DMS79 treated with DMSO at 0.1 percent for 48 hours (cell line): ENCODE data around the gene C16orf92.
"Not testable (repeated sequence)": the region's sequence is repeated elsewhere in the genome, so short reads cannot be mapped to it uniquely, and the experiment has no call there.

Source experiments
- DNase-seq: peaks from one replicate; lab custom pipeline; 2025; lab: John Stamatoyannopoulos, UW

C16orf92 gene

DNA sequence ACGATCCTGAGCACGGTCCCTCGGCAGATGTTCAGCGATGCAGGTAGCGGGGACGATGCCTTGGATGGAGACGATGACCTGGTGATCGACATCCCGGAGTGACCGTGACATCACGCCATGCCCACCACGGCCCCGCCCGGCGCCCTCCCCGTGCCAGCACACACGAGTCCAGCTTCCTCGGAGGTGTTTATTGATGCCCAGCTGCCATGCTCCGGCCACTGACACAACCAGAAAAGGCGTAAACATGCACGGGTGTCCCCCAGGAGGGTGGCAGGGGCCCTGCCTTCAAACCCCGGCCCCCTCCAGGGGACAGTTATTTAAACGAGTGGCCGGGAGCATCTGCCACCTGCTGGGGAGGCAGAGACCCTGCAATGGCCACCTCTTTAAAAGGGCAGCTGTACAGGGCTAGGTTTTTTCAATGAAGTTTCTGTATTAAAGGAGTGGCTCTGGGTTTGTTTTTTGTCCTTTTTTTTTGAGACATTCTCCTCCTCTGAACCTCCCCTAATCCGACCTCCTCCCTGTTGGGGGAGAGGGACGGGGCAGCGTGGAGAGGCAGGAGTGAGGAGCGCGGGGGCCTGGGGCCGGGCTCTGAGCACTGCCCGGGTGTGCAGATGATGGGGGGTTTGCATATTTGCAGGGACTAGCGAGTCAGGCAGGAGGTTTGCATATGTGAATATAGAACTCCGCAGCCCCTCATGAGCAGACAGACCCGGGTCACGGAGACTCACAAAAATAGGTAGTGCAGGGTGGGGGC, 17.5 kb upstream of the C16orf92 start:
- DNase-seq, result peak; percentile 51

DNA sequence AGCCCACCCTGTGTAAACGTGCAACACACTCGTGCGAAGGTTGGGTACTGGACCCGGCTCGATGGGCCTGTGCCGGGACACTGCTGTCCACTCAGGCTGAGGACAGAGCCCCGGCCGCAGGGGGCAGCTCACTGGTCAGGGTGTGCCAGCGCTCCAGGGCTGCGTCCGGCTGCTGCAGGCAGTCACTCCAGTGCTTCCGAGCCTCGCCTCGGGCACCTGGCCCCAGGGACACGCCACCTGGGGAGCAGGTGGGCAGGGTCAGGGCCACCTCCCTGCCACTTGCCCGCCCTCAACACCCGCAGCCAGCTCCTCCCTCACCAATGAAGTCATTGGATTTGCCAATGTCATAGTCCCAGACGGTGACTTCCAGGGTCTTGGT, 16.9 kb upstream of the C16orf92 start:
- no peak for DNase-seq

DNA sequence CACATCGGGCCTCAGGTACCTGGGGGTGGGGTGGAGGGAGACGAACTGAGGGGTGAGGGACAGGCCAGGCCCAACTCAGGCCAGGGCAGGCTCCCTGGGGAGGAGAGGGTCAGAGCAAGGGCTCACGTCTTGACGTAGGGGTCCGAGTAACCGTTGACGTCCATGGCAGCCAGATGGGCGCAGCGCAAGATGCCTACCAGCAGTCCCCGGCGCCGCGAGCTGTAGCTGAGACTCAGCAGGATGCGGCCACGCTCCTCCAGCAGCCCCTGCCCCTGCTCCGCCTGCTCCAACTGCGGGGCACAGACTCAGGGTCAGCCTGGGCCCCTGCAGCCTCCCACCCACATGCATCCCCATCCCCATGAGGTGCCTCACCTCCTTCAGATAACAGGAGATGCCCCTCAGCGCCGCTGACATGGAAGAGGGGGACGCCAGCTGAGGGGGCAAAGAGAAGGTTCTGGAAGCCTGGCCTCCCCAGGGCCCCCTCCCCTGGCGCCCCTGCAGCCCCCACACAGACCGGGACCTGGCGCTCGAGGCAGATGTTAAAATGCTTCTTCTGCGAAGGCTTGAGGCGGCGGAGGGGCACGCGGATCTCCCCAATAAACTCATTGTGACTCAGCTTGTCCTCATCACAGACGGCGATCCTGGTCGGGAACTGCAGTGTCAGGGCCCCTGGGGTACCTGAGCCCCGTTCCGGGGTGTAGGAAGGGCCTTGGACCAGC, 16.2 kb upstream of the C16orf92 start:
- DNase-seq, result no peak

DNA sequence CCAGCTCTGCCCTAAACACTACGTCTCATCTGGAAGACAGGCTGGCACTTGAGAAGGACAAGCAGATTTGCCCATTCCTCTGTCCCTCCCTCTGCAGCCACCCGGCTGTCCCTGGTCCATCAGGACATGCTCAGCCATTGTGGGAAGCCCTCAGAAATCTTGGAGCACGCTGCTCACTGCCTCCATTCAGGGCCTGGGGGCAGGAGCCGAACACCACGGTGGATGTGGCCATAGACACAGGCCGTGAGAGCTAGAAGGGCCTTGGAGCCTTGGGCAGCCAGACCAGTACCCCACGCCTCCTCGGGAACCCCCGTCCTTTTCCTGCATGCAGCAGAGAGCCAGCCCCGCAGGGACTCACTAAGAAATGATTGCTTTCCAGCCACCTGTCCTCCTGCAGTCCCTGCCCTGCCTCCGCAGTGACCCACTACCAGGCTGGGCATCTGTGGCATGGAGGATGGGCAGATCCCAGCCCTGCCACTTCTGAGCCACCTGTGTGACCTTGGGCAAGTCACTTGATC, 15.6 kb upstream of the C16orf92 start:
- DNase-seq, result no peak

DNA sequence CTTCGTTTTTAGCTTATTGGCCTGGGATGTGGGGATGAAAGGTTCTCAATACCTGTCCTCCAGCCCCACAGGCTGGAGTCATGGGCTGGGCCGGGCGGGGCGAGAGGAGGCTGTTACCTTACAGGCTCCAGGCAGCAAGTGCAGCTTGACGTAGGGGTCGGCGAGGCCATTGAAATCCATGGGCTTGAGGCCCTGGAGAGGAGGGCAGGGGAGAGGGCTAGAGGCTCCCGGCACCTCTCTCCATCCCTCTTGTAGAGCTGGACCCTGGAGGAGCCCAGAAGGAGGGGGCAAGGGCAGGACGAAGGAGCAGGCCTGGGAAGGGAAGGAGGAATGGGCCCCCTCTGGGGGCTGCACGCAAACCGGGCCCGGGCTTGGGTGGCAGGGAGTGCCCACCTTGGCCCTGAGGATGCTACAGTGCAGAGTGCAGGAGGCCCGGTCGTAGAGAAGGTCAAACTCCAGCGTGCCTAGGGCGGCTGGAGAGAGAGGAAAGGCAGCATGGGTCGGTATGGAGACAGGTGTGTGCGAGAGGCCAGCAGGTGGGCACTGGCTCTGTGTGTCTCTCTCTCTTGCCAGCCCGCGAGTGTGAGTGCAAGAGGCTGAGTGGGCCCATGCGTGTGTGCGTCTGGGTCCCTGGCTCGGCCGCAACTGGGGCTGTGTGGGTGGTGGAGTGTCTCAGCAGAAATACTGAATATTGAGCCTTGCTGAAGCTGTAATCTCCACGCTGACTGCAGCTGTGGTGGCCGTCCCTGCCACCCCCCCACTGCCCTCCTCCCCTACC, 13.7 kb upstream of the C16orf92 start:
- no peak for DNase-seq

DNA sequence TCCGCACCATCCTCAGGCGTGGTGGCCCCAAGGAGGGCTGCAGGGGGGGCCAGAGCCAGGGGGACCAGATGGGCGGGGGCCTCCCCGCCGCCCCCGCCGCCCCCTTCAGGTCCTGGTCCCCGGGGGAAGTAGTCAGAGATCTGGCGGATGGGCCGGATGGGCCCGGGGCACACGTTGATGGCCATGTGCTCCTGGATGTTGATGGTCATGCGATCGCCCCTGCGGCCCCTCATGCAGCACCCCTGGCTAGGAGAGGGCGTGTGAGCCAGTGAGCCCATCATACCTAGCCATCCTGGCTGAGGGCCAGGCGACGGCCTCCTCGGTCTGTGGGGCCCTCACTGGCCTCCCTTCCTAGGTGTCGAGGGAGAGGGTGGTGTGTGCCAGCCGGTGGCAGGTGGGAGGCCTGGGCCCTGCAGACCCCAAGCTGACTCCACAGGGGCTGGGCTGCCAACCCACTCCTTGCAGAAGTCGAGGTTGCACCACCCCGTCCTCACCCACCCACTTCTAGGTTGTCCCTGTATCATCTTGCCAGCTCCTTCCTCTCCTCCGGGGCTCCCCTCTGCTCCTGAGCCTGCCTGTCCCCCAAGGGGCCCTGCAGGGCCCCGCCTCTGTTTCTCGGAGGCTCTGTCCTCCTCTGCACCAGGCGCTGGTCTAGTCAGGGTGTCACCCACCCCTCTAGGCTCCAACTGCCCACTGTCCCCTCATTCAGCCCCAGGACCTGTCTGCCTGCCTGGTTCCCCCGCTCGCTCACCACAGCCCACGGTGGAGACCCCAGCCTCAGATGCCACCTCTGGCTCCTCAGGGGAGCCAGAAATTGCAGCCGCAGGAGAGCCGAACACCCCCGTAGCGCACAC, 12.8 kb upstream of the C16orf92 start:
- DNase-seq, result no peak

DNA sequence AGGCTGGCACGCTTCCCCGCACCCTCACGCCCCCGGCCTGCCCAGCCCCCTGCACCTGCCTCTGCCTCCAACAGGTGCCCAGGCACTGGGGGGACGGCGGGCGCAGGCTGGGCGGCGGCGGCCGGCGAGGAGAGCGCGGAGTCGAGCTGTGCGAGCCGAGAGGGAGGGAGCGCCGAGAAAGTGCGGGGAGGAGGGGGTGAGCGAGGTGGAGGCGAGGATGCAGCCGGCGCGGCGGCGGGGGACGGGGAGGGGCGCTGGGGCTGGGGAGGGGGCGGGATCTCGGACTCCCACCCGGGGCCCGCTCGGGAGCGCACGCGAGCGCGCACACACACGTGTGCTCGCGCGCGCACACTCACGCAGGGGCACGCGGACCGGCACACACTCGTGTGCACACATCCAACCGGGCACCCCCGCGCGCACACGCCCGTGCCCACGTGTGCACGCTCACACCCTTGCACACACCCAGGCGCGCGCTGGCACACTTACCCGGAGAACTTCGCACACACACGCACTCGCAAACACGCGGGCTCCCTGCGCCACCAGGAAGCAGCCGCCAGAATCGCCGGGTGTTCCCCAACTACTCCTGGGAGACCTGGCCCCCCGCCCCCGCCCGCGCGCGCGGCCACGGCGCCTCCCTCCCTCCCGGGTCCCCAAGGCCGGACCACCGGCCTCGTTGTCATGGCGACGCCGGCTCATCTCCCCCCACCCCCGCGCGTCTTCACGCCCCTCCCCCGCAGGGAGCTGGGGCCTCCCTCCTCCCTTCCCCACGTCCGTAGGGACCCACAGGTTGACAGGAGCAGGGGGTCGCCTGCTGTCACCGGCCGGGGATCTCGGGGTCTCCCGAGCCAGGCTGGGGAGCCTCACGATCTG, 11.9 kb upstream of the C16orf92 start, which contains the start of gene DOC2A:
Gene DOC2A (minus strand): TSS at position 184 of the 870 bp plus-strand sequence. CDS start 805 bp downstream, outside the sequence.
- DNase-seq, result peak; percentile 38

DNA sequence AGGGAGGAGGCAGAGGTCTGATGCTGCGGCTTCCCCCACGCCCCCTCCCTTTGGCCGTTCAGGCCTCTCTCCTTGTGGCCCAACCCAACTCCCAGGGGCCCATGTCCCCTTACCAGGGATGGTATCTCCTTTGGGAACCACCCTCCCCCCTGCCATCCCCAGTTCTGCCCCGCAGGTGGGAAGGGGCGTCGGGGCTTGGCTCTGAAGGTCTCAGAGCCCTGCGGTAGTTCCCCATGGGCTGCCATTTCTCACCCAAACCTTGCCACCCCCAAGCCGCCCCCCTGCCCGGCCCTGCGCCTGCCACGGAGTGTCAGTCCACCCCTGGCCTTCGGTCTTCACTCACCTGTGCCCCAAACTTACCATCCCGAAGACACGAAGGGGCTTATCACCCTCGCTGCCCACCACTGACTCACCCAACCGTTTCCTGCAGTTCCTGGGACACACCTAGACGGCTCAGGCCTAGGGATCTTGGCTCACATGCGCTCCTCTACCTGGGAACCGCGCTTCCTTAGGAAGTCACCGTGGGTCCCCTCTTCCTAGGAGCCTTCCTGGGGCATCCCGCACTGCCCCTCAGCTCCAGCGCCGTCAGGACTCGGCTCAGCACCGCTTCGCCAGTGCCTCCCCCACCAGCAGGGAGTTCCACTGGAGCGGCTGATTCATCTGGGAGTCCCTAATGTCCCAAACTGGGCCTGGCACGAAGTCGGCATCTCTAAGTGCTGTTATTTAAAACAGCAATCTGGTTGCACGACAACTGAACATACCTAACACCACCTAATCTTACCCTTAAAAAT, 11.1 kb upstream of the C16orf92 start:
- DNase-seq, result no peak

DNA sequence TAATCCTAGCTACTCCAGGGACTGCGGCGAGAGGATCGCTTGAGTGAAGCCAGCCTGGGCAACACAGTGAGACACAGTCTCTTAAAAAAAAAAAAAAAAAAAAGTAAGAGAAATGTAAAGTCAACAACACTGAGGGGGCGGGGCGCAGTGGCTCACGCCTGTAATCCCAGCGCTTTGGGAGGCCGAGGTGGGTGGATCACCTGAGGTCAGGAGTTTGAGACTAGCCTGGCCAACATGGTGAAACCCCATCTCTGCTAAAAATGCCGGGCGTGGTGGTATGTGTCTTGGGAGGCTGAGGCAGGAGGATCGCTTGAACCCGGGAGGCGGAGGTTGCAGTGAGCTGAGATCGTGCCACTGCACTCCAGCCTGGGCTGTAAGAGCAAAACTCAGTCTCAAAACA, 10.4 kb upstream of the C16orf92 start:
- DNase-seq, result not testable (repeated sequence)

DNA sequence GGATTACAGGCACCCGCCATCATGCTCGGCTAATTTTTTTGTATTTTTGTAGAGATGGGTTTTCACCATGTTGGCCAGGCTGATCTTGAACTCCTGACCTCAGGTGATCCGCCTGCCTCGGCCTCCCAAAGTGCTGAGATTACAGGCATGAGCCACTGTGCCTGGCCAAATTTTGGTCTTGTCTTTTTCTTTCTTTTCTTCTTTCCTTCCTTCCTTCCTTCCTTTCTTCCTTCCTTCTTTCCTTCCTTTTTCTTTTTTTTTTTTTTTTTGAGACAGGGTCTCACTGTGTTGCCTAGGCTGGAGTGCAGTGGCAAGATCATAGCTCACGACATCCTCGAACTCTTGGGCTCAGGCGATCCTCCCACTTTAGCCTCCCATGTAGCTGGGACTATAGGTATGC, 7.5 kb upstream of the C16orf92 start:
- not testable (repeated sequence) for DNase-seq

DNA sequence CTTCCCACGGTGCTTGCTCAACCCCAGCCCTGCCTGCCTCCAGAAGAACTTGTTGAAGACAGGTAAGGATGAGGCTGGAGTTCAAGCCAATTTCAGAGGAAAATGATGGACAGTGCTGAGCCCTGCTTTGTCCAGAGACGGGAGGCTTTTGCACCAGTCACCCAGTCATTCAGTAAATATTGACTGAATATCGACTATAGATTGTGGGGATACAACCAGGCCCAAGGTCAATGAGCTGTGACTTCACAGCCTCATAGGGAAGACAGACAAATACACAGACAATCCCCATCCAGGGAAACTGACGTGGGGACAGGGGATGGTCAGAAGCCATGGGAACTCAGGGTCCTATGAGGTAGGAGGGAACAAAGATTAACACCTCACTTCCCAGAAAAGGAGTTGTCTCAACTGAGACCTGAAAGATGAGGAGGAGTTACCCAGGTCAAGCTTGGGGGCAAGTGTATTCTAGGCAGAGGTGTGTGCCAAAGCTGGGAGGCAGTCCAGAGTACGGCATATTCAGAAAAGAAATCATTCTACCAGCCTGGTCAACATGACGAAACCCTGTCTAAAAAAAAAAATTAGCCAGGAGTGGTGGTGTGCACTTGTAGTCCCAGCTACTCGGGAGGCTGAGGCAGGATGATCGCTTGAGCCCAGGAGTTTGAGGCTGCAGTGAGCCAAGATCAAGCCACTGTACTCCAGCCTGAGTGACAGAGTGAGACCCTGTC, 6.3 kb upstream of the C16orf92 start:
- DNase-seq, result no peak

DNA sequence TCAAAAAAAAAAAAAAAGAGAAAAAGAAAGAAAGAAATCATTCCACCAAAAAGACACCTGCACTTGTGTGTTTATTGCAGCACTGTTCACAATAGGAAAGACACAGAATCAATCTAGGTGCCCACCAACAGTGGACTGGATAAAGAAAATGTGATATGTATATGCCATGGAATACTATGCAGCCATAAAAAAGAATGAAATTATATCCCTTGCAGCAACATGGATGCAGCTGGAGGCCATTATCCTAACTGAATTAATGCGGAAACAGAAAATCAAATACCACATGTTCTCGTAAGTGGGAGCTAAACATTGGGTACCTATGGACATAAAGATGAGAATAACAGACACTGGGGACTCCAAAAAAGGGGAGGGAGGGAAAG, 5.7 kb upstream of the C16orf92 start:
- DNase-seq, result no peak

DNA sequence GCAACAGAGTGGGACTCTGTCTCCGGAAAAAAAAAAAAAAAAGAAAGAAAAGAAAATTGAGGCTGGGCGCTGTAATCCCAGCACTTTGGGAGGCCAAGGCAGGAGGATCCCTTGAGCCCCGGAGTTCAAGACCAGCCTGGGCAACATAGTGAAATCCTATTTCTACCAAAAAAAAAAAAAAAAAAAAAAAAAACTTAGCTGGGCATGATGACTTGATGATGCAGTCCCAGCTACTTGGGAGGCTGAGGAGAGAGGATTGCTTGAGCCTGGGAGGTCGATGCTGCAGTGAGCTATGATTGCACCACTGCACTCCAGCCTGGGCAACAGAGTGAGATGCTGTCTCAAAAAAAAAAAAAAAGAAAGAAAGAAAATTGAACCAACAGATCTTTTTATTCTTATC, 5.1 kb upstream of the C16orf92 start:
- not testable (repeated sequence) for DNase-seq

DNA sequence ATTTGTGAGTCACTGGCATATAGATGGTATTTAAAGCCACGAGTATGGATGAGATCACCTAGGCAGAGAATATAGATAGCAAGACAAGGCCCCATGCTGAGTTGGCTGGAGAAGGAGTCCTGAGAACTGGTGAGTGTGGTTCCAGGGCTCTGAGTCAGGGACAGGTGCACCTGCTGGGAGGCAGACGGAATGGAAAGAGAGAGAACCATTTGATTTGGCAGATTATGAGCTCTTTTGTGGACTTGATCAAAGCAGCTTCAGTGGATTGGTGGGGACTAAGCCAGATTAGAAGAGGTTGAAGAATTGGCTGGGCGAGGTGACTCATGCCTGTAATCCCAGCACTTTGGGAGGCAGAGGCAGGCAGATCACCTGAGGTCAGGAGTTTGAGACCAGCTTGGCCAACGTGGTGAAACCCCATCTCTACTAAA, 4.3 kb upstream of the C16orf92 start:
- DNase-seq, result no peak

DNA sequence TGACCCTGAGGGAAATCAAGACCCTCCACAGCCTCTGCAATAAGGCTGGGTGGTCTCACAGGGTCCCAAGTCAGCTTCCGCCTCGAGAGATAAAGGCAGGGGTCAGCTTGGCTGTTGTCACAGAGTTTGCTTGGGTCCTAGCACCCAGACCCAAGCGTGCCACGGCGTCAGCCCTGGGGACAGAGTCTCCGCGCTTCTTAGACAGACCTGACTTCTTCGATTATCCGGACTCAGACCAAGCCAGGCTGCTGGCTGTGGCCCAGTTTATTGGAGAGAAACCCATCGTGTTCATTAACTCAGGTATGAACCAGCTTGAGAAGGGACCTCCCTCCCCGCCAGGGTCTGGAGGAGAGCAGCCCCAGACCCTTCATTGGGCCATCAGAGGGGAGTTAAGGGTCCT, 588 bp downstream of the C16orf92 start:
- DNase-seq, result no peak

DNA sequence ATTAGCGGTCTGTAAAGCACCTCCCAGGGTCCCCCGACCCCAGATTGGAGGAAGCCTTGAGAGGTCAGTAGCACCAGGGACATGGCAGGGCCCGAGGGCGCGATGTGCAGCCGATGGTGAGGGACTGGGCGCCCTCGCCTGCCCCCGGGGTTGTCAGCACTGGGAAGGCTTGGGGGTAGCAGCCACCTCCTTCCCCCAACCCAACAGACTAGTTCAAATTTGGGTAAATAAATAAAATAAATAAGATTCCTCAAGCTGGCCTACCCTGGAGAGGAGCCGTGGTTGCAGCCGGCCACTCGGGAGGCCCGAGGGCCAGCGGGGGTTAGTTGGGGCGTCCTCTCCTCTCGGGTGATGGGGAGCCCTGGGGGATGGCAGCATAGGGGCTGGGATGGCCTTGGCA, 1.5 kb downstream of the C16orf92 start:
- DNase-seq, result no peak

DNA sequence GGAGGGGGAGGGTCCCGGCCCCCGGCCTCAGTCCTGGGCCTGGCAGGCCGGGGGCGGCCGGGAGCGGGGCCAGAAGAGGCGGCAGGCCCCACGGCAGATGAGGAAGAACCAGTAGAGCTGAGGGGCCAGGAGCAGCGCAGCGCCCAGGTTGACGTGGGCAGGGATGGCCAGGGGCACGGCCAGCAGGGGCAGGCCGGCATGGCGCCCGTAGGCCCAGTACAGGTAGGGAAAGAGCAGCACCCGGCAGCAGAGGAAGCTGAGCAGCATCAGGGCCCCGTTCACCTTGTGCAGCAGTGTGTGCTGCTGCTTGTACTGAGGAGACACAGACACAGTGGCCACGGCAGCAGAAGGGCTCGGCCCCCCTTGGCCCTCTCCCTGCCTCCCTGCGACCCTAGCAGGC, 2.2 kb downstream of the C16orf92 start:
- no peak for DNase-seq

DNA sequence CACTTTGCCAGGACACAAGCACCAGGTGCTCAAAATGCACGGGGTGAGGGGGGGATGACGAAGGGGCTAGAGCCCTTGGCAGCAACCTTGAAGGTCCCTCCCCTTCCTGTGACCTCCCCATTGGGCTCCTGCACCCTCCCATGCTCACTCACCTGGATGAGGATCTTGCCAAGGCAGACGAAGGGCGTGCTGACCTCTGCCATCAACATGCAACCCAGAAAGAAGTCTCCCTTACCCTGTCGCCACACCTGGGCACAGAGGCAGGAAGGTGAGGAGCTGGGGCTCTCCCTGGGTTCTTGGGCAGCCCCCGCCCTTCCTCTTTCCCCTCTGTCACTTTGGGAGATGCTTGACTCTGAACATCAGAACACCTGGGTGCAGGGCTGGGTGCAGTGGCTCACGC, 2.6 kb downstream of the C16orf92 start:
- DNase-seq, result no peak

DNA sequence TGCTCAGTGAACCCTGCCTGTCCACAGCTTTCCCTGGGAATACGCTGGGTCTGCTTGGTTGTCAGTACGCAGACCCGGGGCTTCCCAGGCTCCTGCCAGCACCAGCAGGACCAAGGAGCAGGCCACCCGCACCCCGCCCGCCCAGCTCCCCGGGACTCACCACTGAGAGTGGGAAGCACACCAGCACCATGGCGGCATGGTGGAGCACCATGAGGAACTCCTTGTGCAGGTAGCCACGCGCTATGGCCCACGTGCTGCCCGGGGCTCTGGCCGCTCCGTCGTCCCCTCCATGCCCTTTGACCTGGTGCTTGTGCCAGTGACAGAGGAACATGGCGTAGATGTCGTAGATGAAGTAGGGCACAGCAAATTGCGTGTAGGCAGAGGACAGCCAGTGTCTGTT, 3.5 kb downstream of the C16orf92 start:
- no peak for DNase-seq
